SK-N-SH (cell line): ENCODE results near the gene RPS10. TPM values are rescaled to one million over a fixed set of nuclear protein-coding genes. Genes with fewer than 3 reads are reported as not detected.
"Not testable (repeated sequence)": the region's sequence is repeated elsewhere in the genome, so short reads cannot be mapped to it uniquely, and the experiment has no call there.

Experiments used
- CTCF ChIA-PET: fragments of 300-600, 350-600 bp; formaldehyde crosslinking; extraction: SDS; loops from one replicate; lab custom pipeline; 2021; lab: Yijun Ruan, JAX
- POLR2A ChIA-PET: fragments of 350-600 bp; sonication (Branson Sonifier 250); formaldehyde crosslinking; extraction: SDS; loops from one replicate; lab custom pipeline; 2020; ENCODE audit warnings: antibody characterized with exemption, inconsistent platforms; lab: Yijun Ruan, JAX
- DNase-seq: peaks from one replicate; pipeline ENCODE4 v3.0.0; 2012
- H2AFZ ChIP-seq: fragments of 200-600 bp; sonication (generic); 2 replicates; pipeline ENCODE4 v1.8.1; 2016; ENCODE audit warnings: antibody characterized with exemption, mild to moderate bottlenecking, low read depth
- H3F3A ChIP-seq: fragments of 200-600 bp; sonication (generic); replicated peaks from 2 replicates; pipeline ENCODE3; 2016; ENCODE audit warnings: antibody characterized with exemption, mild to moderate bottlenecking; ENCODE audit not compliant: insufficient read depth
- H3K27ac ChIP-seq, 2 experiments: fragments of 200-500 bp in 1 of 2; fragments of 200-600 bp in 1 of 2; sonication (Bioruptor generic) in 1 of 2; sonication (generic), shearing (Covaris generic) in 1 of 2; 2 replicates each; pipeline versions ENCODE4 v1.5.1 to v1.6.1; 2014 to 2016; ENCODE audit warnings: low read depth in 2 of 2, inconsistent platforms in 1 of 2, low read length in 1 of 2, mild to moderate bottlenecking in 1 of 2, mixed read lengths in 1 of 2
- H3K27me3 ChIP-seq: fragments of 200-600 bp; sonication (generic), shearing (Covaris generic); 2 replicates; pipeline ENCODE4 v1.6.1; 2016; ENCODE audit warnings: mixed run types; ENCODE audit not compliant: insufficient read depth
- H3K36me3 ChIP-seq, 2 experiments: fragments of 200-500 bp in 1 of 2; fragments of 200-600 bp in 1 of 2; sonication (Bioruptor generic) in 1 of 2; sonication (generic) in 1 of 2; replicated peaks in 1 of 2; 2 replicates each; pipeline versions ENCODE3 to v1.5.1; 2014 to 2016; ENCODE audit warnings: low read length in 1 of 2, mild to moderate bottlenecking in 1 of 2; ENCODE audit not compliant: insufficient read depth in 2 of 2, control insufficient read depth in 1 of 2
- H3K4me1 ChIP-seq, 2 experiments: fragments of 200-500 bp in 1 of 2; fragments of 200-600 bp in 1 of 2; sonication (Bioruptor generic) in 1 of 2; sonication (generic), shearing (Covaris generic) in 1 of 2; 2 replicates each; pipeline versions ENCODE4 v1.5.1 to v1.6.1; 2014 to 2016; ENCODE audit warnings: low read depth in 1 of 2, low read length in 1 of 2, mixed run types in 1 of 2; ENCODE audit not compliant: insufficient read depth in 2 of 2, control insufficient read depth in 1 of 2
- H3K4me2 ChIP-seq: fragments of 200-600 bp; sonication (generic), shearing (Covaris generic); 2 replicates; pipeline ENCODE4 v1.6.1; 2017; ENCODE audit warnings: mixed run types
- H3K4me3 ChIP-seq, 2 experiments: fragments of 200-500 bp in 1 of 2; fragments of 200-600 bp in 1 of 2; sonication (Bioruptor generic) in 1 of 2; sonication (generic), shearing (Covaris generic) in 1 of 2; 2 replicates each; pipeline versions ENCODE4 v1.5.1 to v1.8.1; 2014 to 2016; ENCODE audit warnings: low read depth in 2 of 2, inconsistent platforms in 1 of 2, low read length in 1 of 2, mild to moderate bottlenecking in 1 of 2, mixed read lengths in 1 of 2, moderate library complexity in 1 of 2
- H3K79me2 ChIP-seq: fragments of 200-600 bp; sonication (generic); 2 replicates; pipeline ENCODE4 v1.8.1; 2017; ENCODE audit warnings: mild to moderate bottlenecking; ENCODE audit not compliant: insufficient read depth
- H3K9ac ChIP-seq: fragments of 200-600 bp; sonication (generic); 2 replicates; pipeline ENCODE4 v1.6.1; 2017; ENCODE audit warnings: mixed run types
- H3K9me2 ChIP-seq: fragments of 200-600 bp; sonication (generic); 2 replicates; pipeline ENCODE4 v1.6.1; 2017; ENCODE audit warnings: mixed run types
- H3K9me3 ChIP-seq: fragments of 200-600 bp; sonication (generic); 2 replicates; pipeline ENCODE4 v1.6.1; 2017; ENCODE audit warnings: mixed run types, mild to moderate bottlenecking, moderate library complexity
- H4K20me1 ChIP-seq: fragments of 200-600 bp; sonication (generic); 2 replicates; pipeline ENCODE4 v1.6.1; 2017; ENCODE audit warnings: mild to moderate bottlenecking, mixed run types; ENCODE audit not compliant: insufficient read depth
- EP300 ChIP-seq, 2 experiments: IDR thresholded peaks; 2 replicates each; pipeline versions ENCODE4 v1.4.0 to v1.6.1; 2012; ENCODE audit warnings: borderline replicate concordance in 1 of 2, low read depth in 1 of 2, low read length in 1 of 2
- GABPA ChIP-seq: IDR thresholded peaks from 2 replicates; pipeline ENCODE4 v1.4.0; 2012; ENCODE audit warnings: low read depth, mild to moderate bottlenecking
- MAX ChIP-seq: IDR thresholded peaks from 2 replicates; pipeline ENCODE4 v1.4.0; 2012; ENCODE audit warnings: low read depth
- MEF2A ChIP-seq: IDR thresholded peaks from 2 replicates; pipeline ENCODE4 v1.4.0; 2012; ENCODE audit warnings: low read depth, borderline replicate concordance
- NFIC ChIP-seq: IDR thresholded peaks from 2 replicates; pipeline ENCODE4 v1.4.0; 2012; ENCODE audit warnings: borderline replicate concordance
- NRF1 ChIP-seq: IDR thresholded peaks from 2 replicates; pipeline ENCODE4 v1.6.1; 2012; ENCODE audit warnings: low read depth, mild to moderate bottlenecking, low read length
- PBX3 ChIP-seq: IDR thresholded peaks from 2 replicates; pipeline ENCODE4; 2012
- POLR2AphosphoS5 ChIP-seq: IDR thresholded peaks from 2 replicates; pipeline ENCODE4 v1.6.1; 2012; ENCODE audit warnings: low read depth, low read length
- RFX5 ChIP-seq: IDR thresholded peaks from 2 replicates; pipeline ENCODE4 v1.6.1; 2012; ENCODE audit warnings: mild to moderate bottlenecking, improper control_type of control experiment, low read length
- TAF1 ChIP-seq: IDR thresholded peaks from 2 replicates; pipeline ENCODE4 v1.6.1; 2012; ENCODE audit warnings: low read depth, mild to moderate bottlenecking, low read length, moderate library complexity, borderline replicate concordance
- TEAD4 ChIP-seq: IDR thresholded peaks from 2 replicates; pipeline ENCODE4 v1.4.0; 2012; ENCODE audit warnings: mild to moderate bottlenecking, borderline replicate concordance; ENCODE audit not compliant: insufficient read depth
- YY1 ChIP-seq: IDR thresholded peaks from 2 replicates; pipeline ENCODE4 v1.4.0; 2012; ENCODE audit warnings: low read depth, mild to moderate bottlenecking
- WGBS: methylation state at CpG from one replicate; pipeline ENCODE4 v1.1.6; 2017; ENCODE audit warnings: low lambda C conversion rate; 5-methylcytosine and 5-hydroxymethylcytosine counted together
- polyA plus RNA-seq, 3 experiments: library from polyadenylated mRNA; depleted of rRNA; stranded (reverse); fragments of >200 nt; gene quantifications; 2 replicates each; pipeline ENCODE4 v1.2.3, GENCODE V29; 2012

Gene RPS10
- polyA plus RNA-seq, 1 of the 3 experiments (the other 2 are of a cell fraction): 4,475 TPM

GRCh38 chr6:34378470-34378869 is 47.4 kb downstream of the RPS10 start:
- no peak overlapping the region for H3K27ac ChIP-seq
- no peaks in the 10 kb centered on the region; a peak in 1 of 4 replicates for H3K4me1 ChIP-seq
- peaks cover 83% of the 10 kb centered on the region for H4K20me1 ChIP-seq
- TF ChIP-seq TAF1 (no peak), MEF2A (no peak)
- H3K9ac ChIP-seq: no peak overlapping the region
- peaks cover 0 to 3% of the 10 kb centered on the region in 2 experiments for H3K36me3 ChIP-seq
- peaks cover 6% of the 10 kb centered on the region for H3F3A ChIP-seq
- H3K4me3 ChIP-seq: no peak overlapping the region
- H3K79me2 ChIP-seq: peaks cover 93% of the 10 kb centered on the region
- H3K4me2 ChIP-seq: no peak overlapping the region
- H3K9me2 ChIP-seq: no peaks in the 10 kb centered on the region
- peak; percentile 17 for DNase-seq
- no peak overlapping the region for H2AFZ ChIP-seq
- ChIA-PET POLR2A (no interaction called here), CTCF (no interaction called here)
- no peaks in the 10 kb centered on the region for H3K27me3 ChIP-seq
- 100% methylated on average over 1 of the region's 2 CpGs for WGBS
- H3K9me3 ChIP-seq: no peaks in the 10 kb centered on the region

GRCh38 chr6:34377984-34378383 is 47.9 kb downstream of the RPS10 start:
- H3K27me3 ChIP-seq: no peaks in the 10 kb centered on the region
- no peak overlapping the region for H2AFZ ChIP-seq
- H3F3A ChIP-seq: peaks cover 6% of the 10 kb centered on the region
- peaks cover 82% of the 10 kb centered on the region for H4K20me1 ChIP-seq
- TF ChIP-seq PBX3 (no peak), YY1 (no peak), NFIC (no peak), GABPA (no peak), EP300 (IDR thresholded peaks at IDR 0.05; ENCODE audit: borderline replicate concordance in 1 of 2, low read depth in 1 of 2, low read length in 1 of 2) (no peak), TAF1 (no peak), MEF2A (no peak), POLR2AphosphoS5 (no peak), TEAD4 (no peak), MAX (no peak), NRF1 (no peak), RFX5 (no peak)
- TF ChIP-seq, all 33 proteins: peak for 0
- Histone ChIP-seq H3K79me2 (peaks cover 91% of the 10 kb centered on the region), H3K4me2 (no peak overlapping the region), H3K9me3 (no peaks in the 10 kb centered on the region), H3K36me3 (peaks cover 0 to 3% of the 10 kb centered on the region in 2 experiments), H3K4me1 (no peaks in the 10 kb centered on the region; a peak in 1 of 4 replicates), H3K9me2 (no peaks in the 10 kb centered on the region), H3K9ac (no peak overlapping the region), H3K27ac (no peak overlapping the region), H3K4me3 (no peak overlapping the region)
- WGBS: 99% methylated on average over 5 of the region's 5 CpGs
- POLR2A ChIA-PET: no interaction called here
- no peak for DNase-seq
- CTCF ChIA-PET: no interaction called here

- H4K20me1 ChIP-seq: peaks cover 80% of the 10 kb centered on the region
- H3K27ac ChIP-seq, DNase-seq, H3K9me3 ChIP-seq, H3K36me3 ChIP-seq, H3K4me1 ChIP-seq, H3F3A ChIP-seq, H3K4me2 ChIP-seq, H2AFZ ChIP-seq, POLR2A ChIA-PET, H3K9me2 ChIP-seq, H3K4me3 ChIP-seq, CTCF ChIA-PET, H3K9ac ChIP-seq, H3K27me3 ChIP-seq: not testable (repeated sequence)
- 90% methylated on average over 5 of the region's 5 CpGs for WGBS
- peaks cover 91% of the 10 kb centered on the region for H3K79me2 ChIP-seq
Measured at GRCh38 chr6:34377571-34377970, 48.3 kb downstream of the RPS10 start.
